Uterine smooth muscle cell (primary cell): Measurements from ENCODE around the gene BACE2. TPM values are rescaled to one million over a fixed set of nuclear protein-coding genes. Genes with fewer than 3 reads are reported as not detected.

ENCODE experiments used
- total RNA-seq: library from RNA; depleted of rRNA; stranded (reverse); fragments of >200 nt; gene quantifications from 2 replicates; pipeline ENCODE4 v1.2.3, GENCODE V29; 2014

BACE2 gene
- 25.2 and 41.2 TPM in 2 replicates for total RNA-seq

DNA sequence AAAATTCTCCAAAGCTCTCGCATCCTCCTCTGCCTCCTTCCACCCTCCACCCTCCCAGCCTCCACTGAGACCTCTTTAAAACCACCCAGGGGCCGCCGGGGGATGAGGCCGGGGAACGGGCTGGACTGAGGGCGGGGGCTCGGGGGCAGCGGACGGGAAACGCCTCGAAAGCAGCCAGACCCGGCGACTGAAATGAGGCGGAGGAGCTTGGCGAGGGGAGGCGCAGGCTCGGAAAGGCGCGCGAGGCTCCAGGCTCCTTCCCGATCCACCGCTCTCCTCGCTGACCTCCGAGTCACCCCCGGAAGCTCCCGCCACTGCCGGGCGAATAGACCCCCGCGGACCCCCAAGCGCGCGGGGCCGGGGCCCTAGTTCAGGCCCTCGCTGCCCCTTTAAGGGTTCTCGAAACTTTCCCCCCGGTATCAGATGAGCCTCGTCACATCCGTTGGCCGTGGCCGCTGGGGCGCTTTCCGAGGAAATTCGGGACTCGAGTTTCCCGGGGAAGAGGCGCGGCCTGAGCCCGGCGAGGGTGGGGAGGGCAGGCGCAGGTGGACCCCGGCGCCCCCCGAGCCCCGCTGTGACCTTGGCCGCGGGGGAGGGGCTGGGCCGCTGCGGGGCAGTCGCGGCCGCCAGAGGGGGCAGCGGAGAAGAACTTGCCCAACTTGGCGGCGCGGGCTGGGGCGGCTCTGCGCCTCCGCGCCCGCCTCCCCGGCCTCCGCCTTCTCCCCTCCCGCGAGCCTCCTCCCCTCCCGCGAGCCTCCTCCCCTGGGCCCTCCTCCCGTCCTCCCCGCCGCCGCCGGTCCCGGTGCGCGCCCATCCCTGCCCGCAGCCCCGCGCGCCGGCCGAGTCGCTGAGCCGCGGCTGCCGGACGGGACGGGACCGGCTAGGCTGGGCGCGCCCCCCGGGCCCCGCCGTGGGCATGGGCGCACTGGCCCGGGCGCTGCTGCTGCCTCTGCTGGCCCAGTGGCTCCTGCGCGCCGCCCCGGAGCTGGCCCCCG, at the start of gene BACE2:
TSS of gene BACE2 (plus strand) at position 813 of the 995 bp plus-strand sequence. CDS start at position 917, 104 bp downstream.

GRCh38 chr21:41316200-41317062, 148.5 kb downstream of the BACE2 start, which contains the start of gene FAM3B:
TSS of gene FAM3B (plus strand) at chr21:41316801. CDS start at chr21:41316880, 79 bp downstream.

Other genes with a start within 250 kb of the BACE2 start
- gene FAM3B, start 148.6 kb downstream of the BACE2 start, total RNA-seq: not detected in 2 replicates
- 0.87 and 1.3 TPM in 2 replicates for gene MX2, start 193.9 kb downstream of the BACE2 start, total RNA-seq